GM18951 (cell line): ENCODE data around the gene RAG2.

Source experiments
- POLR2A ChIP-seq: IDR thresholded peaks from 4 replicates; pipeline ENCODE4 v1.6.1; 2011; ENCODE audit warnings: mild to moderate bottlenecking; ENCODE audit not compliant: insufficient read length, insufficient read depth; ENCODE audit errors: extremely low read depth
- in situ Hi-C: fragments of 300-500 bp; cut with MboI; formaldehyde crosslinking; loops from one replicate; pipeline ENCODE4 v1.12.0; 2022; ENCODE audit warnings: low sequenced_read_pairs, mixed read lengths, inconsistent platforms; ENCODE audit not compliant: unreplicated experiment

RAG2 gene

DNA sequence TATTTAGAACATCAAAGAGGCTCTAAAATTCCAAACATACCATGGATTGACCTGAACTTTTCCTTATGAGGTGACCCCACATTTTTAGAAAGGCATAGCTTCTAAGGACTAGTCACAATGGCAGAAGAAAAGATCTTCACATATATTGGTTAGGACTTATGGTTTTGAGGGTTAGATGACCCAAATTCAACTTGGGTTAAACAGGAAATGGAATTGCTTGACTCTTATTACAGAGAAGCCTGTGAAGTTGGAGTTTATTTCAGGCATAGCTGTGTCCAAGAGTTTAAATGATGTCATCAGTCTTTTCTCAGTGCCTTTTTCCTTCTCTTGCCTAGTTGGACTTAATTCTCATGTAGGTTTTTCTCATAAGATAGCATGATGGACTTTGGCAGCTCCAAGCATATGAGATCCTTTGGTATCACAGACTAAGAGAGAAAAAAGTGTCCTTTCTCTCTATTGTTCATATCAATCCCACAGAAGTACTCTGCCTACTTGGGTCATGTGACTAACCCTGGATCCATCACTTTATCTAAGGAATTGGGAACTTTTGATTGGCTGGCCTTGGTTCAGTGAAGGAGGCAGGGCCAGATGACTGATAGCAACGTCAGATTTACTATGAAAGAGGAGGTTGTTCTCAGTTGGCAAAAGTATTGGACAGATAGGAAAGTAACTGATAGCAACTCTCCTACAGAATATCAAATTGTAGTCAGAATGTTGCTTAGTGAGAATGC is 47.5 kb downstream of the RAG2 start:
- no peak for TF ChIP-seq POLR2A
- in situ Hi-C loops = no loop called here
